ENCODE measurements around the gene WNT7B.

The WNT7B gene

DNA sequence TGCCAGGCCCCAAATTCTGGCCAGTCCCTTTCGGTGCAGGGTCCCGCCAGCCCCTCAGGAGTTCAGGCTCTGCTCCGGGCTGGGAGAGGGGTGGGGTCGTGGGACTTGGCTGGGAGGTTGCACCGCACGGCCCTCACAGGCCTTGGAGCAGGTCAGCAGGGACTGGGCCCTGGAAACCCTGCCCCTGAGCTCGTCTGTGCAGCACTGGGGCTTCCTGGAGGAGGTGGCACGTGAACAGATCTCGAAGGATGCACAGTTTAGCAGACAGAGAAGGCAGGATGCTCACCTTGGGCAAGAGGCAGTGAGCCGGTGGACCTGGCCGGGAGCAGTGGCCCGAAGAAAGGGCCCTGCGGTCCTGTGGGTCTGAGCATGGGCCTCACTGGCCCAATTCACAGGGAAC lies 70.0 kb downstream of the WNT7B start:
- DNase-seq (ENCODE audit: low read depth in 2 of 2) = no peak

DNA sequence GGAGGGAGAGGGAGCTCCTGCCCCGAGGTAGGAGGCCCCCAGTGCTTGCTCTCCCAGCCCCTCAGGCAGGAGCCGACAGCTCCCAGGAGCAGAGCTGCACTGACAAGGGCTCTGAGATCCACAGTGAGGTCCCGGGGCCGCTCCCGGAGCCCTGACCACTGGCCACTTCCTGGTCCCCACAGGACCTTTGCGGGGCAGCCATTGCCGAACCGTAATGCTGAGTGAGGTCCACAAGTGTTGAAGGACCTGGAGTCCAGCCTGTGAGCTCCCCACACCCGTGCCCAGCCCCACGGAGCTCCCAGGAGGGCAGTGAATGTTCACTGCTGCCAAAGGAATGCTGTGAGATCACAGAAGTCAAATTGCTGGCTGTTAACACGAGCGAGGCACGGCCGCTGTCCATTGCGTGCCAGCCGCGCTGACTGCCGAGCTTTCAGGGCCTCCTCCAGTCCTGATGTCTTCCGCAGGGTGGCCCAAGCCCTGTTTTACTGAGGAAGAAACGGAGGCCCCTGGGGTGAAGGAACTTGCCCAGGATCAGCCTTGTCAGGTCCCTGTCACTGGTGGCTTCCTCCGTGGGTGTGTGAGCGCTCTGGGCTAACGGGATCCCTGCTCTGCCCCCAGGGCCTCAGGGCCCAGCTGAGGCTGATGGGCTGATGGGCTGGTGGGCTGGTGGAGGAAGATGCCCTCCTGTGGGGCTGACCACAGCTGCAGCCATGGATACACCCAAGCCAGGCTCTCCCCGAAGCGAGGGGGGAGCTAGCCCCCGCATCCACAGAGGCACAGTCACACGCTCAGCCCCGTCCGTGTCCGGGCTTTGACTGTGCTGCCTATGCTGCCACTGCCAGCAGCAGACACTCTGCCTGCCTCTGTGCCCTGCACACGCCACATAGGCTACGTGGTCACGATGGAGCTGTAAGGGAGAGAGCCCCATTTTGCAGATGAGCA lies 70.8 kb downstream of the WNT7B start:
- no peak for DNase-seq (ENCODE audit: low read depth in 2 of 2)

- DNase-seq (ENCODE audit: low read depth in 2 of 2) = no peak
Measured at GRCh38 chr22:45905326-45905923, 71.5 kb downstream of the WNT7B start.

DNA sequence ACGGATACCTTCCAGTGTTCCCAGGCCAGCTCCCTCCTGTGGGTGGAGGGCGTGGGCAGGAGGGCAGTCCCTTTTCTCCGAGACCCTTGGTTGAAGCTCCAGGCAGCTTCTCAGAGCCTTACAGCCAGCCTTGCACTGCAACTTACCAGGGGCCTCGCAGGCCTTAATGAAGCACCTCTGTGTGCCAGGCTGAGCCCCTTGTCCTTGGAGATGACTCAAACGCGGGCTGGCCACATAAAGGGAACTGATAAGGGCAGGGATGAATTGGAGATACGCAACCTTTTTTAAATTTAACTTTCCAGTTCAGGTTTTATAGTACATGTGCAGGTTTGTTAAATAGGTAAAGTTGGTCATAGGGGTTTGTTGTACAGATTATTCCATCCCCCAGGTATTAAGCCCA lies 72.7 kb downstream of the WNT7B start:
- DNase-seq (ENCODE audit: low read depth in 2 of 2) = no peak

DNA sequence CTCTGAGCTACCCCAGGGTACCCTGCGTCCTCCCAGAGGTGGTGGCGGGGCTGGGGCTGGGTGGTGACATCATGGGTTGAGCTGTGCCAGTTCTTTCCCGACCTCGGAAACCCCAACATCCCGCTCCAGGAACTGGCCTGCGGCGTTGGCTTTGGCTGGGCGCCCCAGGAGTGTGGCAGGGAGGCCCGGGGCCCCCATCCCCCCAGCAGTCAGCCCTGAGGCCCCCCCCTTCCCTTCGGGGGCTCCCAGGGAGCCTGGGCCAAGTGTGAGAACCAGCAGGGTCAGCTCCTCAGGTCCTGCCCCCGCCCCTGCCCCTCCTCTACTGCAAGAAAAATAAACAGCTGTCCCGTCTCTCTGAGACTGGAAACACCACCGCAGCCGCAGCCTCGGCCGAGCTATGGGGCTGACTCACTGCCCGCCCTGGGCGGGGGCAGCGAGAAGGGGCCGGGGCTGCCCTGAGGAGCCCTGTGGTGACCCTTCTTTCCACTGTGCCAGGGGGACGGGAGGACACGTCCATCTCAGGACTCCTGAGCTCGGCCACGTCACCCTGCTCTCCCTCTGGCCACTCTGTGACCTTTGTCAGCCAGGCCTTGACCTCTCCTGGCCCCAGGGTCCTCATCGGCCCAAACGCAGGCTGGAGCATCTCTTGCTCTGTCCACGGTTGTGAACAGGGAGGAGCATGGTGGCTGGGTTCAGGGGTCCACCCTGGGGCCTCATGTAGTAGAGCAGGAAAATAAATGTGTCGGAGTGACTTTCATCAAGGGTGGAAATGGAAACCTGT lies 73.4 kb downstream of the WNT7B start:
- DNase-seq (ENCODE audit: low read depth in 2 of 2) = no peak

DNA sequence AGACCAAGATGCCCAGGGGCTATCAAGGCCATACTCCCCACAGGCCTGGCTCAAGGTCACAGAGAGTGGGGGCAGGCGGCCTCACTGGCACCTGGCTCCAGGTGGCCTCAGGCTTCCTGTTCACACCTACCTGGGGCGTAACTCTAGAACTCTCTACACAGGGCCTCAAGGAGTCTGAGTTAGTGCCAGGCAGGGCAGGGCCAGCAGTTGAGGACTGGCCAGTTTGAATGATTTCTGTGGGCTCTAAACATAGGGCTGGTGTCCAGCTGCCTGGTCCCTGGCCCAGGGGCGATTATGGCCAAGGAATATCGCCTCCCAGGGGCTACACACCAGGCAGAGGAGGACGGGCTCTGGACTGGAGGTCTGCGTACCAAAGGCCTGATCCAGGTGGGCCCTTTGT lies 79.2 kb downstream of the WNT7B start:
- no peak for DNase-seq (ENCODE audit: low read depth in 2 of 2)

DNA sequence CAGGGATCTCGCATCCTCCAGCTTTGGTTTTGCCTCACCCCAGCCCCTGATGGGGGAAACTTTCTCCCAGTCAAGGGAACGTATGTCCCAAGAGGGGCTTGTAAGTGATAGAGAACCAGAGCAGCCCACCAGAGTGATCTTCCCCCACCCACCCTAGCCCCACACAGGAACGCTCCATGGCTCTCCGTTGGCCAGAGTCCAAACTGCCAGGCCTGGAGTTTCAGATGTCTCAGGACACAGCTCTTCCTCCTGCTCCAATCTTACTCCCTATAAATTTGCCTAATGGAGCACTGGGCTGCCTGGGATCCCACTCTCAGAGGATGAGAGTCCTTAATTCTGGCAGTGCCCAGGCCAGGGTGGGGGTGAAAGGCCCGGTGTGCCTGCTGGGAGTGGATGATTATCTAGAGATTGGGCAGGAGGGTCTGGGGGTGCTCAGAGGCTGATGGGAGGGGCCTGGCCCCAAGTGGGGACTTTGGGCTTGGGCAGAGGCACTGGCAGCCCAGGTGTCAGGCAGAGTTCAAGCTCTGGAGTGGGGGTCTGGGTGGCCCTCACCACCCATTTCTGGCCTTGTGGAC lies 79.9 kb downstream of the WNT7B start:
- no peak for DNase-seq (ENCODE audit: low read depth in 2 of 2)

GRCh38 chr22:45896153-45896951 lies 80.6 kb downstream of the WNT7B start:
- no peak for DNase-seq (ENCODE audit: low read depth in 2 of 2)

GRCh38 chr22:45895436-45896152 lies 81.4 kb downstream of the WNT7B start:
- DNase-seq (ENCODE audit: low read depth in 2 of 2) = no peak

- no peak for DNase-seq (ENCODE audit: low read depth in 2 of 2)
Measured at GRCh38 chr22:45893516-45893915, 83.4 kb downstream of the WNT7B start.

DNA sequence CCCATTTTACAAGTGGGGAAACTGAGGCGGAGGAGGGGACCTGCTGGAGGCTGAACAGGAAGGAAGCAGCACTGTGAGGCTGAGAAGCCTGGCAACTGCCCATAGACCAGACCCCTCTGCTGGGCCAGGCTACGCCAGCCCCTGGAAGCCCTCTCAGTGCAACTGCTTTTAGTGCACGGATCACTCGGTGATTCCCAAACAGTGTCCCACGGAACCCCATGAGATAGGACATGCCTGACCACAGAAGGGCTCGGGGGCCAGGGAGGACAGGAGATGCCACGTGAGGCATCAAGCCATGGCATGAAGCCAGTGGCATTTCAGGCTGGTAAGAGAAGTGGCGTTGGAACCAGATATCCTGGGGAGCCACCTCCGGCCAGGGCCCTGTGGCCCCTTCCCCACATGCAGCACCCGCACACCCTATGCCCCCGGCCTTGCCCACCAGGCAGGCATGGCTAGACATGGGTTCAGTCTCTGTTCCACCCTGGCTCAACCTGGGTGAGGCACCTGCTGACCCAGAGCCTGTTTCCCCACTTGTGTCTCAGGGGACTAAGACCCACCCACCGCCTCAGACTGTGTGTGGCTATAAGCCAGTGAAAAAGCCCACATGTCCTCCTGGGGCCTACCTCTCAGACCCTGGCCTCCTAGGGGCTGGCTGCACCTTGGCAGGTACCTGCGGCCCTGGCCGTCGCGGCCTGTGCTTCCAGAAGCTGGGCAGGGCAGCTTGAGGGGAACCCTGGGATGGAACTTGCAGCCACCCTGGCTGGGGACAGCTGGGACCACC lies 84.1 kb downstream of the WNT7B start:
- DNase-seq (ENCODE audit: low read depth in 2 of 2) = no peak

- DNase-seq (ENCODE audit: low read depth in 2 of 2) = no peak
Measured at GRCh38 chr22:45891996-45892621, 84.9 kb downstream of the WNT7B start.

DNA sequence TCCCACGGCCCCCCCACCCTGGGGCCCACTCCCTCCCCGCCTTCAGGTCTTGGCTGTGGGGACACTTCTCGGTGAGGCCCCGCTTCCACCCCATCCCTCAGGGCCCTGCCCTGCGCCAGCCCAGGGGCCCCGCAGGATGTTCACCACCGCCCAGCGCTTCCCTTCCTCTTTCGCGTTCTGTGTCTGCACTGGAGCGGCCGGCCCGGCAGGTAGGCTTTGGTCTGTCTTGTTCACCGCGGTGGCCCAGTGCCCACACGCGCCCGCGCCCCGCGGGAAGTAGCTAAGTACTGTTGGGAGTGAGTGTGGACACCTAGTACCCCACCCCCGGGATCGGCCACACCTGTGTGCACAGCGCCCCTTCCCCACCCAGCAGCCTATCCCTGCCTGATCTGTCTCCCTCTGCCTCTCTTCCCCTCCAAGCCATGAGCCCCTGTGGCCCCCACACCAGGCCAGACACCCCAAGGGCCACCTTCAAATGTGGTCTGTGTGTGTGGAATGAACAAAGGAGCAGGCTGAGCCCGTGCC lies 85.4 kb downstream of the WNT7B start:
- no peak for DNase-seq (ENCODE audit: low read depth in 2 of 2)

DNA sequence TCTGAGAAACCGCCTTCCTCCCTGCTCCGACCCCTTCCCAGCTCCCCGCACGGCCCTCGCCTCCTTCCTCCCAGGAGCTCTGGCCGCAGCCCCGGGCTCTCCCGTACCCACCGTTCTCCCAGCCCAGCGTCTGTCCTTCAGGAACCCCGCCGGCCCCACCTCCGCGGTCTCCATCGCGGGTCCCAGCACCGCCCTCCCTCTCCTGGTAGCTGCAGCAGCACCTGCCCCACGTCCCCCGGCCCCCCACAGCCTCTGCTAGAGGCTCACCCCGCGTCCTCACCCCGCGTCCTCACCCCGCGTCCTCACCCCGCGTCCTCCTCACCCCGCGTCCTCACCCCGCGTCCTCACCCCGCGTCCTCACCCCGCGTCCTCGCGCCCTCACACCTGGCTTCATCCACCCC lies 85.9 kb downstream of the WNT7B start:
- DNase-seq (ENCODE audit: low read depth in 2 of 2) = no peak

- no peak for DNase-seq (ENCODE audit: low read depth in 2 of 2)
Measured at GRCh38 chr22:45890351-45890635, 86.7 kb downstream of the WNT7B start.

- DNase-seq (ENCODE audit: low read depth in 2 of 2) = no peak
Measured at GRCh38 chr22:45889539-45890350, 87.2 kb downstream of the WNT7B start.

GRCh38 chr22:45889093-45889538 lies 87.8 kb downstream of the WNT7B start:
- no peak for DNase-seq (ENCODE audit: low read depth in 2 of 2)

All from stimulated activated CD8-positive, alpha-beta memory T cell treated with anti-CD3 and anti-CD28 coated beads, Interleukin-15, amount 100 ng/mL, for 48 hours (primary cell).